Activated CD4-positive, alpha-beta memory T cell treated with anti-CD3 and anti-CD28 coated beads, Interleukin-2, amount 10 ng/mL, durations not matched to agents 7 days and 5 days (primary cell): ENCODE measurements around the gene UBE2S. TPM values are rescaled to one million over a fixed set of nuclear protein-coding genes. Genes with fewer than 3 reads are reported as not detected.

Experiments used
- CTCF ChIA-PET: fragments of 350-600 bp; sonication (Branson Sonifier 250); formaldehyde crosslinking; loops from one replicate; lab custom pipeline; 2021; ENCODE audit warnings: antibody characterized with exemption, inconsistent platforms; lab: Charles Lee
- POLR2A ChIA-PET: fragments of 350-600 bp; sonication (Branson Sonifier 250); formaldehyde crosslinking; loops from one replicate; lab custom pipeline; 2021; ENCODE audit warnings: antibody characterized with exemption; lab: Charles Lee
- DNase-seq: peaks from one replicate; pipeline ENCODE4 v3.0.0-alpha.2; 2020
- H3K27ac Mint-ChIP-seq: one replicate; pipeline ENCODE4 v1.8.0; 2021; ENCODE audit warnings: mild to moderate bottlenecking, mixed read lengths
- H3K27me3 Mint-ChIP-seq: one replicate; pipeline ENCODE4 v1.8.0; 2021; ENCODE audit warnings: mixed read lengths
- H3K36me3 Mint-ChIP-seq: one replicate; pipeline ENCODE4 v1.8.0; 2021; ENCODE audit warnings: low read depth, mixed read lengths
- H3K4me1 Mint-ChIP-seq: one replicate; pipeline ENCODE4 v1.8.0; 2021; ENCODE audit warnings: mixed read lengths
- H3K4me3 Mint-ChIP-seq: one replicate; pipeline ENCODE4 v1.8.0; 2021; ENCODE audit warnings: mild to moderate bottlenecking, mixed read lengths
- H3K9me3 Mint-ChIP-seq: one replicate; pipeline ENCODE4 v1.8.0; 2021; ENCODE audit warnings: mixed read lengths
- total RNA-seq, 2 experiments: library from RNA; stranded (reverse); gene quantifications; one replicate each; pipeline ENCODE4 v1.2.3, GENCODE V29; 2021

UBE2S gene
- total RNA-seq, 2 experiments from 2014 or later: 277 to 284 TPM

DNA sequence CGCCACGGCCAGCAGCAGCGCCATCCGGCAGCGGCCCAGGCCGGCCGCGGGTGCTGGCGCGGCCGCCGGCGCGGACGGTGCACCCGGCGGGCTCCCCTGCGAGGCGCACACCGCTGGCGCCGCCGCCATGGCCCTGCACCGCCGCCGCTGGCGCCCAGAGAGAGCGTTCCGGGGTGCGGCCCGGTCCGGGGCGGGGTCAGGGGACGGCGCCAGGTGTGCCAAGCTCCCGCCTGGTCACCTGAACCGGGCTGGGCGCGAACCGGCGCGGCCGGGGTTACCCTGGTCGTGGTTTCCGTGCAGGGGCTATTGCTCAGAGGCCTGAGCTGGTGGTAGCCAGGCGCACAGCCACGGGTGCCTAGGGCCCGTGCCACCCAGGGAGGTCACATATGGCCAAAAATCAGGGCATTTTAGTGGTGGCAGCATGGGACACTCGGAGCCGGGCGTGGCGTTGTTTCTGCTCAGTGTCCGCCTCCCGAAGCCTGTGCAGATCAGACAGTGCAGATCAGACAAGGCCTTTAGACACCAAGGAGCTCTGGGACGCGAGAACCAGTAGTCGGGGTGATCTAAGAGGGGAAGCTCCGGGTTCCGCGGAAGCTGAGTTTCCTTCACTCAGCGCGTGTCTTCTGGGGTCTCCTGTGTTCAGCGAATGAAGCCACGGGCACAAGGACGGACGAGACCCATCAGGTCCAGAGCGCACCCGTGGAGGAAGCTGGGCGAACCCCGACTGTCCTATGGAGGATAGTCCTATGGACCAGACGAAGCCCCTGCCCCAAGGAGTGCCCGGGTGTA lies 23.3 kb downstream of the UBE2S start, which contains the start of gene TMEM238:
TSS of gene TMEM238 (minus strand) at position 162 of the 789 bp plus-strand sequence. CDS start at position 129, 33 bp downstream.
- ChIA-PET CTCF (interaction anchor here (1.0 to 2.4 kb wide), 15 partner anchors 12 to 270 kb away, joined by 3 to 30 read pairs (median 6); partner anchors contain the start of genes HSPBP1, KMT5C, U2AF2 and UBE2S), POLR2A (interaction anchor here (0.8 to 3.4 kb wide), 21 partner anchors 9 to 304 kb away, joined by 3 to 77 read pairs (median 7); partner anchors contain the start of genes FIZ1, HSPBP1, KMT5C and PPP1R12C)
- peak within 1 kb of the TSS; percentile 98 for H3K27ac Mint-ChIP-seq
- H3K9me3 Mint-ChIP-seq: no peaks in the 10 kb centered on the region
- H3K27me3 Mint-ChIP-seq: no peaks in the 10 kb centered on the region
- H3K4me1 Mint-ChIP-seq: peaks cover 61% of the 10 kb centered on the region
- H3K4me3 Mint-ChIP-seq: peak within 1 kb of the TSS; percentile 100
- H3K36me3 Mint-ChIP-seq: peaks cover 49% of the 10 kb centered on the region
- DNase-seq: peak; percentile 58

DNA sequence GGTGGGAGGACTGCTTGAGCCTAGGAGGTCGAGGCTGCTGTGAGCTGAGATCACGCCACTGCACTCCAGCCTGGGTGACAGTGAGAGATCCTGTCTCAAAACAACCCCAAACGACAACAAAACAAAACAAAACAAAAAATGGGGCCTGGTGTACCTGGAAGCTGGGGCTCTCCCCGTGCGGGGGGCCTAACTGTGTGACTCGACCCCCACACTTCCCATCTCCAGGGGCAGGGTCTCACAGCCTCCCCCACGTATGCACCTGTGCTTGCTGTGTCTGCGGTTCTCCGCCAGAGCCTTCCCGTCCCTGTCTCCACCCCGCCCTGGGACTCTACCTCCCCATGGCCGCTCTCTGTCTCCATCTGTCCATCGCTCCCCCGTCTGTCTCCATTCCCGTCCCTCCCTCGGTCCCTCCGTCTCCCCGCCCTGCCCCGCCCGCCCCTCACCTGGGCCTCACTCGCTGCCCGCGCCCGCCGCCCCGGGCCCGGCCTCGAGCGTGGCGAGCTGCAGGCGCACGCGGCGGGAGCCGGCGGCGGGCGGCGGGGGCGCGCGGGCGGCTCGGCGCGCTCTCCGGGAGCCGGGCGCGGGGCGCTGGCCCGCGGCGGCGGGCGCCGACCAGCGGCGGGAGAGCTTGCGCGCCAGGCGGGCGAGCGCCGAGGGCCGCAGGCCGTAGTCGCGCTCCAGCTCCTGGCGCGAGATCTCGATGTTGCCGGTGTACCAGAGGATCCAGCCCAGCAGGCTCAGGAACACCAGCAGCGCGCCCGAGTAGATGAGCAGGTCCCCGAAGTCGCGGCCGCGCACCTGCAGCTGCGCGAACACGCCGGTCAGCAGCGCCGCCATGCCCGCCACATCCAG lies 24.1 kb downstream of the UBE2S start:
- Mint-ChIP-seq H3K36me3 (peaks cover 44% of the 10 kb centered on the region), H3K27me3 (no peaks in the 10 kb centered on the region), H3K4me1 (peaks cover 53% of the 10 kb centered on the region), H3K27ac (peak overlapping the region; percentile 88), H3K4me3 (peak overlapping the region; percentile 85), H3K9me3 (no peaks in the 10 kb centered on the region)
- POLR2A ChIA-PET: interaction anchor here (1.1 to 3.4 kb wide), 21 partner anchors 8 to 303 kb away, joined by 3 to 77 read pairs (median 7); partner anchors contain the start of genes FIZ1, HSPBP1, KMT5C and PPP1R12C
- CTCF ChIA-PET: interaction anchor here (1.2 to 2.4 kb wide), 13 partner anchors 20 to 321 kb away, joined by 3 to 30 read pairs (median 6); partner anchors contain the start of genes HSPBP1, KMT5C, RDH13 and UBE2S
- DNase-seq: peak; percentile 29

DNA sequence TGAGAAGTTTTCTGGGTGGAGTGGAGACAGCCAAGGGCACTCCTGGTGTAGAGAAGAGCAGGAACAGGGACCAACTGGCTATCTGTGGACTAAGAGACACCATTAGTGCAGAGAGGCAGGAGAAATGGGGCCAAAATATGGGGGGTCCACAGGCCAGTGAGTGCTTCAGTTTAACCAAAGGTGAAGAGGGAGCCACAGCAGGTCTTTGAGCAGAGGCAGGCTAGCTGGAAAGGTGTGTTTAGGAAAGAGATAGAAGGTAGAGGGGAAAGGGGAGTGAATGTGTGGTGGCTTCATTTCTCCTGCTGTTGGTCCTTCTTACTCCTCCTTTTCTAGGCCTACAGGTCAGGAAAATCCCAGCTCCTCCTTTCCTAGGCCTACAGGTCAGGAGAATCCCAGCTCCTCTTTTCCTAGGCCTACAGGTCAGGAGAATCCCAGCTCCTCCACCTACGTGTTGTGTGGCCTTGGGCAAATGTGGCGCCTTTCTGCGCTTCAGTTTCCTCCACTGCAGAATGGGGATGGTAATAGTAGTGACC lies 25.0 kb downstream of the UBE2S start:
- POLR2A ChIA-PET: interaction anchor here (0.6 to 3.4 kb wide), 9 partner anchors 10 to 132 kb away, joined by 3 to 77 read pairs (median 16); partner anchors contain the start of genes KMT5C, PPP6R1 and UBE2S
- DNase-seq: no peak
- Mint-ChIP-seq H3K27ac (peak overlapping the region; percentile 88), H3K27me3 (no peaks in the 10 kb centered on the region), H3K9me3 (no peaks in the 10 kb centered on the region), H3K36me3 (peaks cover 35% of the 10 kb centered on the region), H3K4me1 (peaks cover 44% of the 10 kb centered on the region), H3K4me3 (peak overlapping the region; percentile 85)
- CTCF ChIA-PET: interaction anchor here (1.5 to 2.4 kb wide), 4 partner anchors 43 to 320 kb away, joined by 3 to 30 read pairs (median 10); partner anchors contain the start of genes KMT5C and RDH13

DNA sequence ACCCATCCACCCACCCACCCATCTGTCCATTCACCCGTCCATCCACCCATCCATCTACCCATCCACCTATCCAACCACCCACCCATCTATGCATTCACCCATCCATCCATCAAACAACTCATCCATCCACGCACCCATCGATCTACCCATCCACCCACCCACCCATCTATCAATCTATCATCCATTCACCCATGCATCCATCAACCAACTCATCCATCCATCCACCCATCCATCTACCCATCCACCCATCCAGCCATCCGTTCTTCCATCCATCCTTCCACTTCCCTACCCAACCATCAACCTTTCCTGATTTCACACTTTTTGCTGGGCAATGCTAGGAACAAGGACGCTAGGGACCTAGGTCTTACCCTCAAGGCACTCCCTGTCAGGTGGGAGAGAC lies 25.6 kb downstream of the UBE2S start:
- no peaks in the 10 kb centered on the region for H3K9me3 Mint-ChIP-seq
- DNase-seq: no peak
- POLR2A ChIA-PET: interaction anchor here (0.6 to 3.4 kb wide), 3 partner anchors 9 to 131 kb away, joined by 3 to 17 read pairs (median 3); no protein-coding TSS in a partner anchor
- H3K36me3 Mint-ChIP-seq: peaks cover 29% of the 10 kb centered on the region
- no peaks in the 10 kb centered on the region for H3K27me3 Mint-ChIP-seq
- peak overlapping the region; percentile 85 for H3K4me3 Mint-ChIP-seq
- peaks cover 38% of the 10 kb centered on the region for H3K4me1 Mint-ChIP-seq
- H3K27ac Mint-ChIP-seq: no peak overlapping the region
- CTCF ChIA-PET: interaction anchor here (0.6 kb wide), 1 partner anchor 240 kb away, joined by 4 read pairs; no protein-coding TSS in a partner anchor

DNA sequence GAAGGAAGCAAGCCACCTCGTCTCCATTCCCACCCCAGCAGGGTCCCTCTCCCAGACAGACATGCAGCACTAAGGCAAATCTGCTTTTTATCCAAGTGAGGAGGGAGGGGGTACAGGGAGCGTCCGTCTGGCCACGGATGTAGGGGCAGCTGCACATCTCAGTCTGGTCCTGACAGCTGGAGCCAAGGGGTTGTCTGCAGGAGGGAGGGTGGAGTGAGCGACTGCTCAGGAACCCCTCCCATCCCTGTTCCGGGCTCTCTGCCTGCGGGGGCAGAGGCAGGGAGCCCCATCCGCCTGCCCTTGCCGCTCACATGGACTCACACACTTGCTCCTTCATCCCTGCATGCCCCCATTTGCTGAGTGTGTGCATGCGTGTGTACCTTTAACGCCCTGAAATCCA lies 28.4 kb downstream of the UBE2S start:
- DNase-seq: no peak
- no peak overlapping the region for H3K4me3 Mint-ChIP-seq
- peaks cover 15% of the 10 kb centered on the region for H3K36me3 Mint-ChIP-seq
- no peaks in the 10 kb centered on the region for H3K27me3 Mint-ChIP-seq
- no peaks in the 10 kb centered on the region for H3K9me3 Mint-ChIP-seq
- H3K4me1 Mint-ChIP-seq: peaks cover 20% of the 10 kb centered on the region
- H3K27ac Mint-ChIP-seq: no peak overlapping the region
- CTCF ChIA-PET: no interaction called here
- POLR2A ChIA-PET: no interaction called here

DNA sequence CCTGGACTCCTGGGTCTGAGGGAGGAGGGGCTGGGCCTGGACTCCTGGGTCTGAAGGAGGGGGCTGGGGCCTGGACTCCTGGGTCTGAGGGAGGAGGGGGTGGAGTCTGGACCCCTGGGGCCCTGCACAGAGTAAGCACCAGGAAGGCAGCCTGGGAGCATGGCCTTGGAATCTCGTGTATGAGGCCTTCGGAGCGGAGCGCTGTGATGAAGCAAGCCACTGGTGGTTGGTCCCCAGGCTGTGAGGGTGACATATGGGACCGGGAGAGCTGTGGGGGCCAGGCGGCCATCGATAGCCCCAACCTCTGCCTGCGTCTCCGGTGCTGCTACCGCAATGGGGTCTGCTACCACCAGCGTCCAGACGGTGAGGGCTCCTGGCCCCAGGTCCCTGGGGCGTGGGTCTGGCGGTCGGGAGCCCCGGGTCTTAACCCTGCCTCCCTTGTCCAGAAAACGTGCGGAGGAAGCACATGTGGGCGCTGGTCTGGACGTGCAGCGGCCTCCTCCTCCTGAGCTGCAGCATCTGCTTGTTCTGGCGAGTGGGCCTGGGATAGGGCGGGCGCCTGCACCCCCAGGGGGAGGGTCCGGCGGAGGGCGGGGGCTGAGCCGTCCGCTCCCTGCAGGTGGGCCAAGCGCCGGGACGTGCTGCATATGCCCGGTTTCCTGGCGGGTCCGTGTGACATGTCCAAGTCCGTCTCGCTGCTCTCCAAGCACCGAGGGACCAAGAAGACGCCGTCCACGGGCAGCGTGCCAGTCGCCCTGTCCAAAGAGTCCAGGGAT lies 30.0 kb downstream of the UBE2S start:
- Mint-ChIP-seq H3K27me3 (peaks cover 4% of the 10 kb centered on the region), H3K27ac (no peak overlapping the region), H3K9me3 (no peaks in the 10 kb centered on the region), H3K4me3 (no peak overlapping the region), H3K4me1 (peaks cover 12% of the 10 kb centered on the region), H3K36me3 (peaks cover 15% of the 10 kb centered on the region)
- POLR2A ChIA-PET: no interaction called here
- DNase-seq: no peak
- CTCF ChIA-PET: no interaction called here

DNA sequence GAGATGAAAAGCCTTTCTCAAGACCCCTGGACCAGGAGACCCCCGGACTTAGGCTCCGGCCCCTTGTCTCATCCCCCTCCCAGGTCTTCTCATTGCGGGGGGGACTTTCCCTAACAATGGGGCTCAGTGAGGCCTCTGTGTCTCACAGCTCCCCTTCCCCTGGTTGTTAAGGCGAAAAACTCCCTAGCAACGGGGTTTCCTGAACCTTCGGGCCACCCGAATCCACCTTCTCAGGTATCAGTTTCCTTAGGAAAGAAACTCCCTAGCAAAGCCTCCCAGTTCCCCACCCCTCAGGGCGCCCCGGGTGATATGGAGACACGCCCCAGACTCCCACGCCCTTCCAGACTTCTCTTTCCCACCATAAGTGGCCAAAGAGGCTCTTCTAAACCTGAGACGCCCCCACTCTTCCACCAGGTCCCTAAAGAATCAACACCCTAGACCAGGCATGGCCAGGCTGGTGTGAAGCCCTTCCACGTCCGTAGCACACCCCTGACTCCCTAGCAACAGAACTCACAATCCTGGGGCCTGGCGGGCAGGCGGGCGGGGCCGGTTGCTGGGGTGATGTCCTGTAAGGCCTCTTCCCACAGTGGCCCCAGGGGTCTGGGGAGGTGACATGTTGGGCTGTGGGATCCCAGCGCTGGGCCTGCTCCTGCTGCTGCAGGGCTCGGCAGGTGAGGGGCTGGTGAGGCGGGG lies 31.2 kb downstream of the UBE2S start, which contains the start of gene TMEM190:
TSS of gene TMEM190 (plus strand) at position 586 of the 693 bp plus-strand sequence. CDS start at position 614, 28 bp downstream.
- no peak for DNase-seq
- H3K4me3 Mint-ChIP-seq: no peak within 1 kb of the TSS
- POLR2A ChIA-PET: interaction anchor here (1.4 kb wide), 1 partner anchor 8 kb away, joined by 3 read pairs; the partner anchor contains the start of gene TMEM238
- peaks cover under 1% of the 10 kb centered on the region for H3K4me1 Mint-ChIP-seq
- CTCF ChIA-PET: no interaction called here
- peaks cover 5% of the 10 kb centered on the region for H3K36me3 Mint-ChIP-seq
- H3K27ac Mint-ChIP-seq: no peak within 1 kb of the TSS
- H3K9me3 Mint-ChIP-seq: no peaks in the 10 kb centered on the region
- H3K27me3 Mint-ChIP-seq: peaks cover 14% of the 10 kb centered on the region

DNA sequence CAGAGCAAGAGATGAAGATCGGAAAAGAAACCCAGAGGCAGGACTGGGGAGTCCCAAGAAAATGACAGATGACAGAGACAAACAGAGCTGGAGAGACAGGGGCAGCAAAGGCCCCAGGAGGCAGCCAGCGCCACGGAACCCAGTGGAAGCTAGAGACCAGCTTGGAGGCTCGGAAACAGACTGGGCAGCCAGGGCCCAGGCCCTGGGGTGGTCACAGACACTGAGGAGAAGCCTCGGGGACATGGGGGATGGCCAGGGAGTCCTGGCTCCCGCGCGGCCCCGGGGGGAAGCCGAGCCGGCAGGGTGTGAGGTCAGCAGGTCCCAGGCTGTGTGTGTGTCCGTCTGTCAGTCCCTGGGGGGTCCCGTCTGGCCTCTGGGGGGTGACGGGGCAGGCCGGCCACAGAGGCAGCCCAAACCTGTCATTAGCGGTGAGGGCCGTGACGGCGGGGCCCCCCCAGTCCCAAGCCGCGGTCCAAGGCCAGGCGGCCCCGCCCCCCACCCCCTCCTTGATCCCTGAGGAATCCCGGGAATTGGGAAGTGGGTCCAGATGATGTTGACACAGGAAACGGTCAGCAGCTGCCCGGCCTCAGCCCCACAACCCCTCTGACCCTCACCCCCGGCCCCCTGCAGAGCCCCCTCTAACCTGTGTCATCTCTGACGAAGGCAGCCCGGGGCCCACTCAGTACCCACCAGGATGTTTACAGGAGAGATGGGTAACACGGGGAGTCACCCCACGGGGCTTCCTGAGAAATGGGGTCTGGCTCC lies 33.4 kb downstream of the UBE2S start:
- Mint-ChIP-seq H3K27me3 (peaks cover 28% of the 10 kb centered on the region), H3K4me3 (no peak overlapping the region), H3K36me3 (peaks cover under 1% of the 10 kb centered on the region), H3K27ac (no peak overlapping the region), H3K9me3 (no peaks in the 10 kb centered on the region), H3K4me1 (peaks cover 4% of the 10 kb centered on the region)
- ChIA-PET POLR2A (interaction anchor here (3.6 kb wide), 1 partner anchor 10 kb away, joined by 17 read pairs; the partner anchor contains the start of gene TMEM238), CTCF (no interaction called here)
- no peak for DNase-seq

DNA sequence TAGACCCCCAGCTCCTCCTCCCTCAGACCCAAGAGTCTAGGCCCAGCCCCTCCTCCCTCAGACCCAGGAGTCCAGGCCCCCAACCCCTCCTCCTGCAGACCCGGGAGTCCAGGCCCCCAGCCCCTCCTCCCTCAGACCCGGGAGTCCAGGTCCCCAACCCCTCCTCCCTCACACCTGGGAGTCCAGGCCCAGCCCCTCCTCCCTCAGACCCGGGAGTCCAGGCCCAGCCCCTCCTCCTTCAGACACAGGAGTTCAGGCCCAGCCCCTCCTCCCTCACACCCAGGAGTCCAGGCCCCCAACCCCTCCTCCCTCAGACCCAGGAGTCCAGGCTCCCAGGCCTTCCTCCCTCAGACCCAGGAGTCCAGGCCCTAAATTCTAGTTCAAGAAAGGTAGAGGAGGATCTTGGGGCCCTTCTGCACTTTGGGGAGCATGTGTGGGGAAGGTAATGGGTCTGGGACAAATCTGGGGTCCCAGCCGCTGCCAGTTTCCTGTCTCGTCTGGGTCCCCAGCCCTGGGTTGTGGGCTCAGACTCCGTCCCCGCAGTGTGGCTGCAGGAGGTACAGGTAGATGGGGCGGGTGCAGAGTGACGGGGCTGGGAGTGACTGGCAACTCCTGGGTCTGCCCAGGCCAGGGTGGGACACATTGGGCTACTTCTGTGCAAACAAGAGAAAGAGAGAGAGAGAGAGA lies 34.1 kb downstream of the UBE2S start:
- H3K4me1 Mint-ChIP-seq: peaks cover 4% of the 10 kb centered on the region
- H3K36me3 Mint-ChIP-seq: no peaks in the 10 kb centered on the region
- DNase-seq: no peak
- H3K4me3 Mint-ChIP-seq: no peak overlapping the region
- no peaks in the 10 kb centered on the region for H3K9me3 Mint-ChIP-seq
- ChIA-PET CTCF (no interaction called here), POLR2A (interaction anchor here (3.6 kb wide), 1 partner anchor 10 kb away, joined by 17 read pairs; the partner anchor contains the start of gene TMEM238)
- peaks cover 34% of the 10 kb centered on the region for H3K27me3 Mint-ChIP-seq
- no peak overlapping the region for H3K27ac Mint-ChIP-seq
